NB4 (cell line): ENCODE data around the gene CFAP46.

ENCODE experiments used
- CTCF ChIP-seq: IDR thresholded peaks from one replicate; pipeline ENCODE4 v1.5.1; 2012; ENCODE audit warnings: low read depth, low read length
- MAX ChIP-seq: IDR thresholded peaks from 2 replicates; pipeline ENCODE4 v1.6.1; 2011; ENCODE audit warnings: low read depth, low read length
- MYC ChIP-seq: IDR thresholded peaks from 2 replicates; pipeline ENCODE4 v1.6.1; 2011; ENCODE audit warnings: low read depth, low read length
- POLR2A ChIP-seq: IDR thresholded peaks from 2 replicates; pipeline ENCODE4 v1.6.1; 2011; ENCODE audit warnings: mild to moderate bottlenecking; ENCODE audit not compliant: insufficient read length; ENCODE audit errors: extremely low read depth

GRCh38 chr10:132986076-132986475 is 43.7 kb upstream of the CFAP46 start:
- no peak for TF ChIP-seq CTCF
- no peak for TF ChIP-seq POLR2A
- no peak for TF ChIP-seq MAX
- no peak for TF ChIP-seq MYC
